Motor neuron (in vitro differentiated cells): ENCODE results near the gene TIMM10. TPM values are rescaled to one million over a fixed set of nuclear protein-coding genes. Genes with fewer than 3 reads are reported as not detected.

Experiments
- ATAC-seq, 8 experiments: fragments of 200-7000 bp; cut with Tn5 transposase; replicated peaks in 6 of 8; 2 replicates each; pipeline ENCODE4 v1.8.0; 2021; ENCODE audit warnings: mild to moderate bottlenecking in 8 of 8, moderate library complexity in 8 of 8
- H3K27ac ChIP-seq, 2 donors: fragments of 250-450 bp; sonication (Bioruptor Pico); 2 replicates each; pipeline ENCODE4 v1.9.0; 2021; ENCODE audit warnings: antibody characterized with exemption in 2 of 2, mild to moderate bottlenecking in 2 of 2, moderate library complexity in 1 of 2
- H3K4me1 ChIP-seq, 2 donors: fragments of 250-450 bp; sonication (Bioruptor Pico); replicated peaks in 1 of 2; 2 replicates each; pipeline ENCODE4 v1.6.1; 2021; ENCODE audit warnings: antibody characterized with exemption in 2 of 2, mild to moderate bottlenecking in 2 of 2, moderate library complexity in 1 of 2
- H3K4me3 ChIP-seq, 5 donors: fragments of 250-450 bp; sonication (Bioruptor Pico); 2 replicates each; pipeline ENCODE4 v1.9.0; 2021; ENCODE audit warnings: antibody characterized with exemption in 5 of 5, mild to moderate bottlenecking in 5 of 5, moderate library complexity in 4 of 5
- WGBS, 10 experiments: fragments of 450-650 bp; shearing (Covaris generic); methylation state at CpG; one replicate each; pipeline ENCODE4 v1.0.0; 2022; 5-methylcytosine and 5-hydroxymethylcytosine counted together
- in situ Hi-C, 9 experiments: fragments of 400-800 bp; cut with MboI; loops; one replicate each; pipeline ENCODE4 v1.15.0; 2021; ENCODE audit warnings: low sequenced_read_pairs in 9 of 9, low pct_unique_long_range_greater_than_20kb in 2 of 9; ENCODE audit not compliant: unreplicated experiment in 9 of 9
- total RNA-seq, 8 experiments: library from RNA; unstranded; fragments of 300-600 nt; gene quantifications; 2 replicates each; pipeline versions ENCODE4 v1.2.3 to v1.2.4, GENCODE V29; 2022

TIMM10 gene
- total RNA-seq, 8 experiments from 2014 or later = 28.3 to 86.7 (median 58.9) TPM

GRCh38 chr11:57552479-57552878 lies 21.9 kb upstream of the TIMM10 start:
- Histone ChIP-seq H3K4me1 (no peaks in the 10 kb centered on the region), H3K27ac (no peak overlapping the region), H3K4me3 (no peak overlapping the region)
- WGBS, 10 experiments = 91 to 100% (median 93%) methylated on average over 4 of the region's 5 CpGs; no CpG with 5 or more reads in 7 of the 10 experiments
- ATAC-seq = no peak
- in situ Hi-C loops = no loop called here

GRCh38 chr11:57551941-57552340 lies 21.4 kb upstream of the TIMM10 start:
- H3K4me3 ChIP-seq = no peak overlapping the region
- ATAC-seq = no peak
- H3K4me1 ChIP-seq = no peaks in the 10 kb centered on the region
- WGBS, 10 experiments = 40 to 80% methylated on average over 1 of the region's 4 CpGs; no CpG with 5 or more reads in 8 of the 10 experiments
- no peak overlapping the region for H3K27ac ChIP-seq
- in situ Hi-C loops = no loop called here

- ATAC-seq = no peak
- Histone ChIP-seq H3K27ac (no peak overlapping the region), H3K4me3 (no peak overlapping the region), H3K4me1 (no peaks in the 10 kb centered on the region)
- WGBS, 10 experiments = 84 to 100% (median 100%) methylated on average over 1 to 6 of the region's 8 CpGs; no CpG with 5 or more reads in 6 of the 10 experiments
- in situ Hi-C loops = loop anchor here in 1 of 9 experiments (25.0 kb wide), 1 partner anchor 188 kb away; no protein-coding TSS in a partner anchor
Measured at GRCh38 chr11:57549983-57550382, 19.4 kb upstream of the TIMM10 start.

GRCh38 chr11:57547854-57548377 lies 17.4 kb upstream of the TIMM10 start:
- H3K4me1 ChIP-seq = no peaks in the 10 kb centered on the region
- in situ Hi-C loops = loop anchor here in 1 of 9 experiments (25.0 kb wide), 1 partner anchor 186 kb away; no protein-coding TSS in a partner anchor
- no peak overlapping the region for H3K4me3 ChIP-seq
- no peak for ATAC-seq
- no peak overlapping the region for H3K27ac ChIP-seq
- 40 to 100% (median 60%) methylated on average over 1 to 5 of the region's 6 CpGs; no CpG with 5 or more reads in 4 of the 10 experiments for WGBS, 10 experiments

- no peak overlapping the region for H3K27ac ChIP-seq
Measured at GRCh38 chr11:57546869-57547475, 16.4 kb upstream of the TIMM10 start.

GRCh38 chr11:57546451-57546850 lies 15.9 kb upstream of the TIMM10 start:
- no peak for ATAC-seq
- WGBS, 10 experiments = 100% methylated on average over 5 of the region's 7 CpGs; no CpG with 5 or more reads in 9 of the 10 experiments
- in situ Hi-C loops = loop anchor here in 1 of 9 experiments (25.0 kb wide), 1 partner anchor 184 kb away; no protein-coding TSS in a partner anchor
- Histone ChIP-seq H3K4me1 (no peaks in the 10 kb centered on the region), H3K4me3 (no peak overlapping the region), H3K27ac (no peak overlapping the region)

More at GRCh38 chr11:57546869-57547475, 16.4 kb upstream of the TIMM10 start:
- no peak overlapping the region for H3K4me3 ChIP-seq
- WGBS, 10 experiments = 0 to 100% (median 59%) methylated on average over 2 to 5 of the region's 5 CpGs; no CpG with 5 or more reads in 4 of the 10 experiments
- ATAC-seq = peak; percentile 47 to 83 (median 73)
- in situ Hi-C loops = loop anchor here in 1 of 9 experiments (25.0 kb wide), 1 partner anchor 185 kb away; no protein-coding TSS in a partner anchor
- H3K4me1 ChIP-seq = no peaks in the 10 kb centered on the region

- 100% methylated on average over 2 of the region's 13 CpGs; no CpG with 5 or more reads in 9 of the 10 experiments for WGBS, 10 experiments
- H3K4me1 ChIP-seq = no peaks in the 10 kb centered on the region
- in situ Hi-C loops = loop anchor here in 1 of 9 experiments (25.0 kb wide), 1 partner anchor 184 kb away; no protein-coding TSS in a partner anchor
- H3K27ac ChIP-seq = no peak overlapping the region
- ATAC-seq = no peak
- H3K4me3 ChIP-seq = no peak overlapping the region
Measured at GRCh38 chr11:57545883-57546282, 15.3 kb upstream of the TIMM10 start.

- Histone ChIP-seq H3K27ac (no peak overlapping the region), H3K4me1 (no peaks in the 10 kb centered on the region), H3K4me3 (no peak overlapping the region)
- 30 to 96% (median 86%) methylated on average over 1 to 6 of the region's 6 CpGs; no CpG with 5 or more reads in 3 of the 10 experiments for WGBS, 10 experiments
- in situ Hi-C loops = loop anchor here in 1 of 9 experiments (25.0 kb wide), 1 partner anchor 182 kb away; no protein-coding TSS in a partner anchor
- ATAC-seq = no peak
Measured at GRCh38 chr11:57544566-57544965, 14.0 kb upstream of the TIMM10 start.

- 40 to 100% (median 75%) methylated on average over 1 to 3 of the region's 6 CpGs; no CpG with 5 or more reads in 6 of the 10 experiments for WGBS, 10 experiments
- H3K4me3 ChIP-seq = no peak overlapping the region
- in situ Hi-C loops = loop anchor here in 1 of 9 experiments (25.0 kb wide), 1 partner anchor 181 kb away; no protein-coding TSS in a partner anchor
- H3K4me1 ChIP-seq = no peaks in the 10 kb centered on the region
- H3K27ac ChIP-seq = no peak overlapping the region
- no peak for ATAC-seq
Measured at GRCh38 chr11:57543593-57543992, 13.0 kb upstream of the TIMM10 start.

- Histone ChIP-seq H3K27ac (no peak overlapping the region), H3K4me3 (no peak overlapping the region), H3K4me1 (no peaks in the 10 kb centered on the region)
- ATAC-seq = no peak
- in situ Hi-C loops = loop anchor here in 1 of 9 experiments (25.0 kb wide), 1 partner anchor 180 kb away; no protein-coding TSS in a partner anchor
- WGBS, 10 experiments = 14 to 83% (median 40%) methylated on average over 1 to 2 of the region's 4 CpGs; no CpG with 5 or more reads in 3 of the 10 experiments
Measured at GRCh38 chr11:57542582-57542981, 12.0 kb upstream of the TIMM10 start.

GRCh38 chr11:57541169-57541568 lies 10.6 kb upstream of the TIMM10 start:
- ATAC-seq = no peak
- no peaks in the 10 kb centered on the region for H3K4me1 ChIP-seq
- H3K4me3 ChIP-seq = no peak overlapping the region
- 0 to 100% (median 80%) methylated on average over 1 to 4 of the region's 5 CpGs; no CpG with 5 or more reads in 3 of the 10 experiments for WGBS, 10 experiments
- H3K27ac ChIP-seq = no peak overlapping the region
- in situ Hi-C loops = loop anchor here in 1 of 9 experiments (25.0 kb wide), 1 partner anchor 179 kb away; no protein-coding TSS in a partner anchor

- 0% methylated on average over 1 of the region's 1 CpG; no CpG with 5 or more reads in 8 of the 10 experiments for WGBS, 10 experiments
- in situ Hi-C loops = loop anchor here in 1 of 9 experiments (25.0 kb wide), 1 partner anchor 177 kb away; no protein-coding TSS in a partner anchor
- ATAC-seq = no peak
Measured at GRCh38 chr11:57539342-57539741, 8.8 kb upstream of the TIMM10 start.

More at GRCh38 chr11:57539342-57539741, 8.8 kb upstream of the TIMM10 start:
- no peak overlapping the region for H3K4me3 ChIP-seq
- H3K4me1 ChIP-seq = no peaks in the 10 kb centered on the region
- no peak overlapping the region for H3K27ac ChIP-seq
